Nephron (organoid): ENCODE data around the gene ARNT2.

Experiments
- H3K27ac Mint-ChIP-seq, 3 experiments: 2 replicates each; pipeline ENCODE4 v1.8.0; 2020; ENCODE audit warnings: mixed read lengths in 3 of 3, mild to moderate bottlenecking in 2 of 3, moderate library complexity in 1 of 3
- H3K27me3 Mint-ChIP-seq: 2 replicates; pipeline ENCODE4 v1.8.0; 2021; ENCODE audit warnings: low read depth, mild to moderate bottlenecking, moderate library complexity, mixed read lengths
- H3K36me3 Mint-ChIP-seq: 2 replicates; pipeline ENCODE4 v1.8.0; 2020; ENCODE audit warnings: low read depth, mixed read lengths
- H3K4me1 Mint-ChIP-seq: 2 replicates; pipeline ENCODE4 v1.8.0; 2020; ENCODE audit warnings: mixed read lengths
- H3K4me3 Mint-ChIP-seq, 3 experiments: 2 replicates each; pipeline ENCODE4 v1.8.0; 2020; ENCODE audit warnings: mild to moderate bottlenecking in 3 of 3, mixed read lengths in 3 of 3, moderate library complexity in 2 of 3
- H3K9me3 Mint-ChIP-seq: 2 replicates; pipeline ENCODE4 v1.8.0; 2020; ENCODE audit warnings: mixed read lengths
- TF ChIP-seq, protein P1 (sequence below), 3 experiments: fragments of 200-600 bp; sonication (generic); IDR thresholded peaks; one replicate each; pipeline ENCODE4 v1.5.0; 2021; ENCODE audit warnings: antibody characterized with exemption in 3 of 3; ENCODE audit not compliant: unreplicated experiment in 3 of 3

ARNT2 gene

GRCh38 chr15:80527961-80528360 lies 123.8 kb downstream of the ARNT2 start:
- H3K27me3 Mint-ChIP-seq, result no peaks in the 10 kb centered on the region
- no peak overlapping the region for H3K4me3 Mint-ChIP-seq
- peaks cover 34% of the 10 kb centered on the region for H3K36me3 Mint-ChIP-seq

GRCh38 chr15:80530737-80531365 lies 126.7 kb downstream of the ARNT2 start:
- Mint-ChIP-seq H3K27me3 (no peaks in the 10 kb centered on the region), H3K27ac (no peak overlapping the region), H3K4me3 (no peak overlapping the region), H3K36me3 (peaks cover 58% of the 10 kb centered on the region), H3K9me3 (peaks cover 20% of the 10 kb centered on the region), H3K4me1 (peaks cover 10% of the 10 kb centered on the region)
- TF ChIP-seq, protein P1, sequence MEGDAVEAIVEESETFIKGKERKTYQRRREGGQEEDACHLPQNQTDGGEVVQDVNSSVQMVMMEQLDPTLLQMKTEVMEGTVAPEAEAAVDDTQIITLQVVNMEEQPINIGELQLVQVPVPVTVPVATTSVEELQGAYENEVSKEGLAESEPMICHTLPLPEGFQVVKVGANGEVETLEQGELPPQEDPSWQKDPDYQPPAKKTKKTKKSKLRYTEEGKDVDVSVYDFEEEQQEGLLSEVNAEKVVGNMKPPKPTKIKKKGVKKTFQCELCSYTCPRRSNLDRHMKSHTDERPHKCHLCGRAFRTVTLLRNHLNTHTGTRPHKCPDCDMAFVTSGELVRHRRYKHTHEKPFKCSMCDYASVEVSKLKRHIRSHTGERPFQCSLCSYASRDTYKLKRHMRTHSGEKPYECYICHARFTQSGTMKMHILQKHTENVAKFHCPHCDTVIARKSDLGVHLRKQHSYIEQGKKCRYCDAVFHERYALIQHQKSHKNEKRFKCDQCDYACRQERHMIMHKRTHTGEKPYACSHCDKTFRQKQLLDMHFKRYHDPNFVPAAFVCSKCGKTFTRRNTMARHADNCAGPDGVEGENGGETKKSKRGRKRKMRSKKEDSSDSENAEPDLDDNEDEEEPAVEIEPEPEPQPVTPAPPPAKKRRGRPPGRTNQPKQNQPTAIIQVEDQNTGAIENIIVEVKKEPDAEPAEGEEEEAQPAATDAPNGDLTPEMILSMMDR (IDR thresholded peaks at IDR 0.05; ENCODE audit: unreplicated experiment in 3 of 3), result no peak

More at GRCh38 chr15:80527961-80528360, 123.8 kb downstream of the ARNT2 start:
- TF ChIP-seq, protein P1 (IDR thresholded peaks at IDR 0.05; ENCODE audit: unreplicated experiment in 3 of 3), result no peak
- H3K9me3 Mint-ChIP-seq, result peaks cover 4% of the 10 kb centered on the region
- H3K27ac Mint-ChIP-seq, result no peak overlapping the region
- H3K4me1 Mint-ChIP-seq, result peaks cover 5% of the 10 kb centered on the region

- TF ChIP-seq, protein P1 (IDR thresholded peaks at IDR 0.05; ENCODE audit: unreplicated experiment in 3 of 3), result no peak
- no peak overlapping the region for H3K4me3 Mint-ChIP-seq
- peaks cover 57% of the 10 kb centered on the region for H3K36me3 Mint-ChIP-seq
- H3K4me1 Mint-ChIP-seq, result peaks cover 10% of the 10 kb centered on the region
- H3K27me3 Mint-ChIP-seq, result no peaks in the 10 kb centered on the region
- peak overlapping the region in 1 of 3 experiments; percentile 34 for H3K27ac Mint-ChIP-seq
- H3K9me3 Mint-ChIP-seq, result peaks cover 21% of the 10 kb centered on the region
These were observed 127.2 kb downstream of the ARNT2 start for GRCh38 chr15:80531388-80531787.

DNA sequence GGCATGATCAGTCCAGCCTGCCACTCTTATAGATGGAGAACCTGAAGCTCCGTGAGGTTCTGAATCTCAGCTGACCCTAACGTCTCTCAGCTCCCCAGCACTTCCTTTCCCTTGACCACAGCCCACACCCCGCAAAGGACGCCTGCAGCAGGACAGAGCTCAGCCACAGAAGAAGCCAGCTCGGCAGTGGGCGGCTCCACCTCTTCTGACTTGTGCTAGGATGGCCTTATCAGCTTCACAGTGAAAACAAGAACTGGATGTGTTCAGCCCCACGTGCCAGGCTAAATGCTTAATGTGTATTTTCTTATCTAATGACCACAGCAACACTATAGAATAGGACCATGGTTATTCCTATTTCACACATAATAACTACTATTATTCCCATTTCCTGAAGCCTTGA lies 127.6 kb downstream of the ARNT2 start:
- Mint-ChIP-seq H3K4me3 (no peak overlapping the region), H3K4me1 (peaks cover 10% of the 10 kb centered on the region), H3K27ac (peak overlapping the region in 1 of 3 experiments; percentile 34), H3K27me3 (no peaks in the 10 kb centered on the region), H3K36me3 (peaks cover 60% of the 10 kb centered on the region), H3K9me3 (peaks cover 21% of the 10 kb centered on the region)
- TF ChIP-seq, protein P1 (IDR thresholded peaks at IDR 0.05; ENCODE audit: unreplicated experiment in 3 of 3), result no peak

- TF ChIP-seq, protein P1 (IDR thresholded peaks at IDR 0.05; ENCODE audit: unreplicated experiment in 3 of 3), result no peak
- Mint-ChIP-seq H3K9me3 (peaks cover 21% of the 10 kb centered on the region), H3K36me3 (peaks cover 60% of the 10 kb centered on the region), H3K4me1 (peaks cover 10% of the 10 kb centered on the region), H3K27ac (peak overlapping the region; percentile 63 to 90 (median 75)), H3K27me3 (no peaks in the 10 kb centered on the region), H3K4me3 (no peak overlapping the region)
These were observed 129.7 kb downstream of the ARNT2 start for GRCh38 chr15:80533790-80534333.

DNA sequence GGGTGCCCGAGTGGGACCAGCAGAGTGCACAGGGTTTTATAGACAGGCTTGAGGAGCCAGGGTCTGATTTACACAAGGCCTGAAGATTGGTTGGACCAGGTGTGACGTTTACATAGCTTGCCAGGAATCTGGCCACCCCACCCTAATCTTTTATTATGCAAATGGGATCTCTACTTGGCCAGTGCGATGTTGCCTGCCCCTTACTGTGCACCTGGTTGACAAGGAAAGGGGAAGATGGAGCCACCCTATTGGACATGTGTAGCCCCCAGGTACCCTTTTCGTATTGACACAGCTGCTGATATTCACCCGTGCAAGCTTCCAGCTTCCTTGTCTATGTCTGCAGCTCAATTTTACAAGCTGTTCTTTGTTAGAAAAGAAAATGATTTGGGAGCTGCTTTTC lies 132.0 kb downstream of the ARNT2 start:
- TF ChIP-seq, protein P1 (IDR thresholded peaks at IDR 0.05; ENCODE audit: unreplicated experiment in 3 of 3), result no peak
- Mint-ChIP-seq H3K27me3 (no peaks in the 10 kb centered on the region), H3K4me1 (peaks cover 5% of the 10 kb centered on the region), H3K36me3 (peaks cover 67% of the 10 kb centered on the region), H3K4me3 (no peak overlapping the region), H3K27ac (no peak overlapping the region), H3K9me3 (peaks cover 21% of the 10 kb centered on the region)
